ENCODE results near the gene TMEM204. TPM values are rescaled to one million over a fixed set of nuclear protein-coding genes. Genes with fewer than 3 reads are reported as not detected.

TMEM204 gene
- total RNA-seq (10 to 100 TPM; 24.7 to 49.2 TPM), polyA plus RNA-seq (100 to 1,000 TPM in 1 of 2 donors, 10 to 100 TPM in 1; 31.6 to 116 TPM)
- long read RNA-seq, donor 1, transcript TMEM204-202 (3 exons, 1,938 nt), result major isoform, 14 of 14 reads
- long read RNA-seq, donor 1, partial matches to known transcripts, result 0 of 14 reads
- long read RNA-seq, donor 1, other reads (novel, unspliced or antisense), result 0 of 14 reads
- long read RNA-seq, donor 2, partial matches to known transcripts, result 0 of 4 reads
- long read RNA-seq, donor 2, other reads (novel, unspliced or antisense), result 0 of 4 reads
- long read RNA-seq, donor 3, transcript TMEM204-202 (3 exons, 1,938 nt), result major isoform, 8 of 8 reads
- long read RNA-seq, donor 3, partial matches to known transcripts, result 0 of 8 reads
- long read RNA-seq, donor 3, other reads (novel, unspliced or antisense), result 0 of 8 reads
- long read RNA-seq, donor 4, partial matches to known transcripts, result 5 of 9 reads
- long read RNA-seq, donor 4, other reads (novel, unspliced or antisense), result 0 of 9 reads
- long read RNA-seq, donor 5, transcript TMEM204-202 (3 exons, 1,938 nt), result major isoform, 14 of 14 reads
- long read RNA-seq, donor 5, partial matches to known transcripts, result 0 of 14 reads
- long read RNA-seq, donor 5, other reads (novel, unspliced or antisense), result 0 of 14 reads

GRCh38 chr16:1533443-1533951 is at the start of gene TMEM204:
Gene TMEM204, plus strand, starts transcription at chr16:1533666. Its CDS starts 610 bp downstream, at chr16:1534276.
- H3K27me3 ChIP-seq (ENCODE audit: control insufficient read depth in 3 of 3, insufficient read depth in 3 of 3, low read length in 2 of 3), result no peaks in the 10 kb centered on the region
- peaks cover 5 to 71% (median 16%) of the 10 kb centered on the region in 5 donors for H3K4me1 ChIP-seq (ENCODE audit: control insufficient read depth in 5 of 5, insufficient read depth in 5 of 5, low read length in 5 of 5)
- H3K36me3 ChIP-seq (ENCODE audit: control insufficient read depth in 4 of 4, insufficient read depth in 4 of 4, low read length in 4 of 4), result peaks cover 0 to 26% (median 12%) of the 10 kb centered on the region in 4 donors
- WGBS, 2 donors, result 28 to 31% methylated on average over 27 of the region's 27 CpGs
- peak; percentile 81 to 95 (median 83) for DNase-seq
- peak within 1 kb of the TSS; percentile 82 for H3K4me3 ChIP-seq
- peak; percentile 12 for ATAC-seq (ENCODE audit: insufficient read depth, low FRiP score)
- H3K27ac ChIP-seq (ENCODE audit: low read depth in 1 of 2, low read length in 1 of 2), result peak within 1 kb of the TSS; percentile 95
- no peaks in the 10 kb centered on the region for H3K9me3 ChIP-seq (ENCODE audit: control insufficient read depth in 4 of 4, insufficient read depth in 3 of 4, low read length in 3 of 4)
- TF ChIP-seq, protein P1, sequence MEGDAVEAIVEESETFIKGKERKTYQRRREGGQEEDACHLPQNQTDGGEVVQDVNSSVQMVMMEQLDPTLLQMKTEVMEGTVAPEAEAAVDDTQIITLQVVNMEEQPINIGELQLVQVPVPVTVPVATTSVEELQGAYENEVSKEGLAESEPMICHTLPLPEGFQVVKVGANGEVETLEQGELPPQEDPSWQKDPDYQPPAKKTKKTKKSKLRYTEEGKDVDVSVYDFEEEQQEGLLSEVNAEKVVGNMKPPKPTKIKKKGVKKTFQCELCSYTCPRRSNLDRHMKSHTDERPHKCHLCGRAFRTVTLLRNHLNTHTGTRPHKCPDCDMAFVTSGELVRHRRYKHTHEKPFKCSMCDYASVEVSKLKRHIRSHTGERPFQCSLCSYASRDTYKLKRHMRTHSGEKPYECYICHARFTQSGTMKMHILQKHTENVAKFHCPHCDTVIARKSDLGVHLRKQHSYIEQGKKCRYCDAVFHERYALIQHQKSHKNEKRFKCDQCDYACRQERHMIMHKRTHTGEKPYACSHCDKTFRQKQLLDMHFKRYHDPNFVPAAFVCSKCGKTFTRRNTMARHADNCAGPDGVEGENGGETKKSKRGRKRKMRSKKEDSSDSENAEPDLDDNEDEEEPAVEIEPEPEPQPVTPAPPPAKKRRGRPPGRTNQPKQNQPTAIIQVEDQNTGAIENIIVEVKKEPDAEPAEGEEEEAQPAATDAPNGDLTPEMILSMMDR (IDR thresholded peaks at IDR 0.05; ENCODE audit: control extremely low read depth, extremely low read depth), result no peak
- H3K9ac ChIP-seq (ENCODE audit: insufficient read depth in 1 of 2, low read length in 2 of 2), result no peak within 1 kb of the TSS

- Histone ChIP-seq H3K4me3 (no peak overlapping the region), H3K36me3 (ENCODE audit: control insufficient read depth in 4 of 4, insufficient read depth in 4 of 4, low read length in 4 of 4) (no peaks in the 10 kb centered on the region), H3K9ac (ENCODE audit: insufficient read depth in 1 of 2, low read length in 2 of 2) (no peak overlapping the region), H3K27ac (ENCODE audit: low read depth in 1 of 2, low read length in 1 of 2) (no peak overlapping the region), H3K4me1 (ENCODE audit: control insufficient read depth in 5 of 5, insufficient read depth in 5 of 5, low read length in 5 of 5) (no peaks in the 10 kb centered on the region), H3K9me3 (ENCODE audit: control insufficient read depth in 4 of 4, insufficient read depth in 3 of 4, low read length in 3 of 4) (no peaks in the 10 kb centered on the region), H3K27me3 (ENCODE audit: control insufficient read depth in 3 of 3, insufficient read depth in 3 of 3, low read length in 2 of 3) (peaks cover 0 to 4% (median 0%) of the 10 kb centered on the region in 3 donors)
- WGBS, 2 donors, result 93% methylated on average over 40 of the region's 40 CpGs
- TF ChIP-seq, protein P1 (IDR thresholded peaks at IDR 0.05; ENCODE audit: control extremely low read depth, extremely low read depth), result no peak
- DNase-seq, result no peak
- no peak for ATAC-seq (ENCODE audit: insufficient read depth, low FRiP score)
Observed at GRCh38 chr16:1485847-1486496, 47.5 kb upstream of the TMEM204 start.

DNA sequence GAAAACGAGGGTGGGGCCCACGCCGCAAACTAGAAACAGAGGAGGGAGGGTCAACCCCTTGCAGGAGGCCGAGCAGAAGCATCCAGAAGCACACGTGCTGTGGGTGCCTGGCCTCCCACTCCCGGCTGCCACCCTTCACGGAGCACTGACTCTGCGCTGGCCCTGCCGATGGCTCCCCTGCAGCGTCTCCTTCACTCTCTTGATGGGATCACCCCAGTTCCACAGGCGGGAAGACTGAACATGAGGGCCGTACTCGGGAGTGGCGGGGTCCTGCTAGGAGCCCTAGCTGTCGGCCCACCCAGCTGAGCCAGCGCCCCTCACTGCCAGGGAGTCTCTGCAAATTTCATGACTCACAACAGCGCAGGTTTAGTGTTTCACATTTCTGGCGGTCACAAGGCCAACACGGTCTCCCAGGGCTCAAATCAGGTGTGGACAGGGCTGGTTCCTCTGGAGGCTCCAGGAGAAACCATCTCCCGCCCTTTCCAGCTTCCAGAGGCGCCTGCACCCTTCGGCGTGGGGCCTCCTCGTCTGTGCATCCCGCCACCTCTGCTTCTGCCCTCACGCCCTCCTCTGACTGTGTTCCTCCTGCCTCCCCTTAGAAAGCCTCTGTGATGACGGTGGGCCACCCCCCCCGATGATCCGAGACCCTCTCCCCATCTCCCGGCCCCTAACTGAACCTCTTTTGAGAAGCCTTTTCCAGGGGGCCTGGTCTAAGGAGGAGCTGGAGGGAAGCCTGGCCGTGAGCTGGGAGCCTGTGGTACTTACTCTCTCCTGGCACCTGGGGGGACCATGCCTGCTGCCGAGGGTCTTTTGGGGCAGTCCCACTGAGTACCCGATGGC is 46.7 kb upstream of the TMEM204 start:
- H3K9me3 ChIP-seq (ENCODE audit: control insufficient read depth in 4 of 4, insufficient read depth in 3 of 4, low read length in 3 of 4), result no peaks in the 10 kb centered on the region
- H3K9ac ChIP-seq (ENCODE audit: insufficient read depth in 1 of 2, low read length in 2 of 2), result no peak overlapping the region
- H3K27ac ChIP-seq (ENCODE audit: low read depth in 1 of 2, low read length in 1 of 2), result no peak overlapping the region
- 85 to 91% methylated on average over 33 of the region's 33 CpGs for WGBS, 2 donors
- DNase-seq (no peak), ATAC-seq (ENCODE audit: insufficient read depth, low FRiP score) (no peak)
- H3K36me3 ChIP-seq (ENCODE audit: control insufficient read depth in 4 of 4, insufficient read depth in 4 of 4, low read length in 4 of 4), result no peaks in the 10 kb centered on the region
- no peaks in the 10 kb centered on the region for H3K4me1 ChIP-seq (ENCODE audit: control insufficient read depth in 5 of 5, insufficient read depth in 5 of 5, low read length in 5 of 5)
- no peak overlapping the region for H3K4me3 ChIP-seq
- TF ChIP-seq, protein P1 (IDR thresholded peaks at IDR 0.05; ENCODE audit: control extremely low read depth, extremely low read depth), result no peak
- H3K27me3 ChIP-seq (ENCODE audit: control insufficient read depth in 3 of 3, insufficient read depth in 3 of 3, low read length in 2 of 3), result no peaks in the 10 kb centered on the region

Measured in lung (tissue), 16 donors.